ENCODE results near the gene MICALL1.
A peak's percentile ranks its signal among the peaks of the same experiment; 100 is the strongest.
"Not testable (repeated sequence)": the region's sequence is repeated elsewhere in the genome, so short reads cannot be mapped to it uniquely, and the experiment has no call there.

The MICALL1 gene

DNA sequence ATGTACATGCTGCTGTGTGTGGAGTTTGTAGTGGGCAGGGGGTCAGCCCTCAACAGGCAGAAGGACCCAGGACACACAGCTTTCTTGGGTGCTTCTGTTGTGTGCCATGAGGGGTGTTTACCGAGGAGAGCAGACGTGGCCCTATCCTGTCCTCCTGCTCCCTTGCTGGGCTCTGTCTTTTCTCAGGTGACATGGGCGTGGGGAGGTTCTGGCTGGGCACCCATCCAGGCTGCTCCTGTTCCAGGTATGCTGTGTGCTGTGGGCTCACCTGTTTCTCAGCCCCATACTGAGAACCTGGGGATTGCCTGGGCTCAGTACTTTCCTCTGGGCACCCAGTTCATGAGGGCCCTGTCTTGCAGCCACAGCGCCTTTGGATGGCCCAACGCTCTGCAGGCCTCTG is 23.3 kb downstream of the MICALL1 start:
- no peak for DNase-seq

DNA sequence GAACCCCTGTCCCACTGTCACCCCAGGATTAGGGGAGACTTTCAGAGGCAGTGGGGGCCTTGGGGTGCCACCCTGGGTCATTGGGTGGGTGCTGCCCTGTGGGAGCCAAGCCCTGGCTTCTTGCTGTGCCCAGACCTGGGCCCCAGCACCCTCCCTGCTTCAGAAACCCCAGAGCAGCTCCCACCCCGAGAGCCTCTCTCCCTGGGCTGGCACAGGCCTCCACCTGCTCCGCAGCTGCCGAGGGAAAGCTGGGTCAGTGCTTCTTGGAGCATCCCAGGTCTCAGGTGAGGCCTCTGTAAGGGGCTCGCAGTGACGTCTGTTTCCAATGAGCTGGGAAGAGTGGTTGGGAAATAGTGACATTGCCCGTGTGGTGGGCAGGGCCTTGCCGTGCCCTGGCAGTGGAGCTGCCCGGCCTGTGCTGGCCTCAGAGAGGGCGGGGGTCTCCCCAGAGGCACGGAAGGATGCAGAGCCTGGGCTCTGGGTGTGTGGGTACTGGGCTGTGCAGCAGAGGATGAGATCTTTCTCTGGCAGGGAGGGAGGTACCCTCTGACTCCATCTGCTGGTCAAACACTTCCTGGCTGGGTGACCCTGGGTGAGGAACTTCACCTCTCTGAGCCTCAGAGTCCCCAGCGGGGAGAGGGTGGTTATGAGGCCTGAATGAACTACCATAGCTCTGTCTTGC is 24.3 kb downstream of the MICALL1 start:
- peak; percentile 16 for DNase-seq

DNA sequence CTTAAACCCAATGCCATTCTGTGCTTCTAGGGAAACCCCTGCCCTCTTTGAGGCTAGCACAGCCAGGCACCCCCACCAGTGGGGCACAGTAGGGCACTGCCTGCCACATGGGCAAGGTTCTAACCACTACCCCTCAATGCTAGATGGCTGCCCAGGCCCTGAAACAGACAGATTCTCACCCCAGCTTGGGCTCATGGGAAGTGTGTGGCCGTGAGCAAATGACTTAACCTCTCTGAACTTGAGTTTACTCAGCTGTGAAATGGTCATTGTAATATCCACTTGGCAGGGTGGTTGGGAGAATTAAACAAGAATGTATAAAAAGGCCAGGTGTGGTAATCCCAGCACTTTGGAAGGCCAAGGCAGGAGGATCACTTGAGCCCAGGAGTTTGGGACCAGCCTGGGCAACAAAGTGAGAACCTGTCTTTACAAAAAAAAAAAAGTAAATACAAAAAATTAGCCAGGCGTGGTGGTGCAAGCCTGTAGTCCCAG is 24.9 kb downstream of the MICALL1 start:
- no peak for DNase-seq

DNA sequence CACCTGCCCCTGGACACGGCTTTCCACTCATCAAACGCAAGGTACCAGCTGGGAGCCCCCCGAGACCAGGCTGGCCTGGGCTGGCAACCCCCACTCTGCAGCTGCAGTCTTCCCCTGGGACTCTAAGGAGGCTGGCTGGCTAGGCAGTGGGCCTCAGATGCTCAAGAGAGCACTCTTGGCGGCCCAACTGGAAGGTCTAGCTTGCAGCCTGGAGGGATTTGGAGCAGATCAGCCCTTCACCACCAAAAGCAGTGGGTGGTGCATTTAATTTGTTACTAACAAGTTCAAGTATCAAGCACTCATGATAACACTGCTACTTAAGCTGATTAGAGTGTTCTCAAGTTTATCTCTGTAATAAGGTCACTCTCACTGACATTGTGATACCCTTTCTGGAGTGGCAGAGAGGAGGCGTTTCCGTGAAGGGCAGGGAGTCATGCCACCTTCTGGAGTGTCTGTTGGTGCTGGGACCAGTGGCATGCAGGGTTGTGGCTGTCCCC is 25.8 kb downstream of the MICALL1 start:
- DNase-seq: no peak

DNA sequence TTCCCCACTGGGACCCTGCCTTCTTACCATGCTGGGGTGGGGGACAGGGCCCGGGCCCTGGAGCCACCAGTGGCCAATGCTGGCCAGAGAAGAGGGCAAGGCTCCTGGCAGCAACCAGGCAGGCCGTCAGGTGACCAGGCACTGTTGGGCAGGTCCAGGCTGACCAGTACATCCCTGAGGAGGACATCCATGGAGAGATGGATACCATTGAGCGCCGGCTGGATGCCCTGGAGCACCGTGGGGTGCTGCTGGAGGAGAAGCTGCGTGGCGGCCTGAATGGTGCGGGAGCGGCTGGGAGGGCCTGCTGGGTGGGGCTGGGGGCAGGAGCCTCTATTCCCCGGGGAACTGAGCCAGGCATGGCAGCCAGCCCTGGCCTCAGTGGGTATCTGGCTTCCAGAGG is 26.3 kb downstream of the MICALL1 start:
- no peak for DNase-seq

DNA sequence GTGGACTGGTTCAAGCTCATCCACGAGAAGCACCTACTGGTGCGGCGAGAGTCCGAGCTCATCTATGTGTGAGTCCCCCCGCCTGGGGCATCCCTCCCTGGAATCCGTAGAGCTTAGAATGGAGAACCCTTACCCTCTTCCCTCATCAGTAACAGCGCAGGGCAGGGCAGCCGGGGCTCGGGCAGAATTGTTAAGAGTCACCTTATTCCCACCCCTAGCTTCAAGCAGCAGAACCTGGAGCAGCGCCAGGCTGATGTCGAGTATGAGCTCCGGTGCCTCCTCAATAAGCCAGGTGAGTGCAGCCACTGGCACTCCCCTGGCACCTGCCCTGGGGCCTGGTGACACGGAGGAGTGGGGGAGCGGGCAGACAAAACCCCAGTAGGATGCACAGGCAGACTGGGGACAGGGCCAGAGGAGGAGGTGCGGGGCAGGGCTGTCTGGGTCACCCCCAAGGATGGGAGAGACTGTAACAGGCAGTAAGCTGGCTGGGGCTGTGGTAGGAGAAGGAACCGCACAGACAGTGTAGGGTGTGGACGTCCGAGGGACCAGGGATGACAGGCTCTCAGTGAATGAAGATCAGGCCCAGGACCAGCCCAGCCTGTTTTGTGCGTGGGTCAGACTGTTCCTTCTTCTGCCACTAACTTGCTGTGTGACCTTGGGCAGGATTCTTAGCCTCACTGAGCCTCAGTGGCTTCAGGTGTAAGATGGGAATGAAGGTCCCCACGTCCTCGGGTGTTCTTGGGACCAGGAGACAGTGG is 26.9 kb downstream of the MICALL1 start:
- no peak for DNase-seq

DNA sequence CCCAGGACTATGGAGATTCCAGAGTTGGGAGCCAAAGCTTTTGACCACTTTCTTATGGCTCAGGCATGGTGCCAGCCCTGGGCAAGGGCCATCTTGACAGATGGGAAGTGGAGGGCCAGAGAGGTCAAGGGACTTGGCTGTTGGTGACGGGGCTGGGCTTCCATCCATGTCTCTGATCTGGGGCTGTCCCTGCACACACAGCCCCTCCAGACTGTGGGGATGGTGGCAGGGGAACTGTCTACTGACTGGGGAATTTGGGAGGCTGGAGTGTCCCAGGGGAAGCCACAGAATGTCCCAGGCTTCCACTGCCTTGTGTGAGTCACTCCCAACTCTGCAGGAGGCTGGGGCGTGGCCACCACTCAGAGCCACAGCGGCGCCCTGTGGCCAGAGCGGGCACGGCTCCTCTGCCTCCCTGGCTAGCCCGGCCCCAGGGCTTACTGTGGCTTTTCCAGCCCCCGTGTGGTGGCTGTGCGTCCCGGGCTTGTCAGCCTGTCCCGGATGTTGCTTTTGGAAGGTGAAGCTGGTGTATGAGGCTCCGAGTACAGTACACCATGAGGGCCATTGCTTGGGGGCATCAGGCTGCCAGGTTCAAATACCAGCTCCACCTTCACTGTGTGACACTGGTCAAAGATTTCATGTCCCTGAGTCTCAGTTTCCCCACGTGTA is 27.7 kb downstream of the MICALL1 start:
- DNase-seq: peak; percentile 77

DNA sequence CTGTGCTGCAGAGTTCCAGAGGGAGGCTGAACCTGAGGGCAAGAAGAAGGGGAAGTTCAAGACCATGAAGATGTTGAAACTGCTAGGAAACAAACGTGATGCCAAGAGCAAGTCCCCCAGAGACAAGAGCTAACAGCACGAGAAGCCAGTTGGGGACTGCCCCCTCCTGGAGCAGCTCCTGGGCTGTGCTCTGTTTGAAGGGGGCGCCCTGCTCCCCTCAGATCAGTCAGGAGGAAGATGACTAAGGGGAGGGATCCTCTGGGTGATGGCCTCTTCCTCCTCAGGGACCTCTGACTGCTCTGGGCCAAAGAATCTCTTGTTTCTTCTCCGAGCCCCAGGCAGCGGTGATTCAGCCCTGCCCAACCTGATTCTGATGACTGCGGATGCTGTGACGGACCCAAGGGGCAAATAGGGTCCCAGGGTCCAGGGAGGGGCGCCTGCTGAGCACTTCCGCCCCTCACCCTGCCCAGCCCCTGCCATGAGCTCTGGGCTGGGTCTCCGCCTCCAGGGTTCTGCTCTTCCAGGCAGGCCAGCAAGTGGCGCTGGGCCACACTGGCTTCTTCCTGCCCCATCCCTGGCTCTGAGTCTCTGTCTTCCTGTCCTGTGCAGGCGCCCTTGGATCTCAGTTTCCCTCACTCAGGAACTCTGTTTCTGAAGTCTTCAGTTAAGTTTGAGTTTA is 34.7 kb downstream of the MICALL1 start:
- no peak for DNase-seq

DNA sequence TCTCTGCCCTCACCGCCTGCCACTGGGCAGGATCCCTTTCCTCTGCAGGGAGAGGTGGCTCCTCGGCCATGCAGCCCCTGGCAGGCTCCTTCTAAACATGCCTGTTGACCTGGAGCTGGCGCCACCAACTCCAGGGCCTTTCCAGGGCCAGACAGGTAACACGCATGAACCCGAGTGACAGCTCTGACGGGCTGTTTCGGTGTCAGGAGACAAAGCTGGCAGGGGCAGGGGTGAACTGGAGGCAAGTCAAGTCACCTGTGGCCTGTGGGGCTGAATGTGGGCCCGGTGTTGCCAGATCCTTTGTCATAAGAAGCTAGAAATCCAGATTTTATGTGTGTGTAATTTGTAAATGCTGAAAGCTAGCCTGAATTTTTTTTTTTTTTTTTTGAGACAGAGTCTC is 36.0 kb downstream of the MICALL1 start:
- no peak for DNase-seq

DNA sequence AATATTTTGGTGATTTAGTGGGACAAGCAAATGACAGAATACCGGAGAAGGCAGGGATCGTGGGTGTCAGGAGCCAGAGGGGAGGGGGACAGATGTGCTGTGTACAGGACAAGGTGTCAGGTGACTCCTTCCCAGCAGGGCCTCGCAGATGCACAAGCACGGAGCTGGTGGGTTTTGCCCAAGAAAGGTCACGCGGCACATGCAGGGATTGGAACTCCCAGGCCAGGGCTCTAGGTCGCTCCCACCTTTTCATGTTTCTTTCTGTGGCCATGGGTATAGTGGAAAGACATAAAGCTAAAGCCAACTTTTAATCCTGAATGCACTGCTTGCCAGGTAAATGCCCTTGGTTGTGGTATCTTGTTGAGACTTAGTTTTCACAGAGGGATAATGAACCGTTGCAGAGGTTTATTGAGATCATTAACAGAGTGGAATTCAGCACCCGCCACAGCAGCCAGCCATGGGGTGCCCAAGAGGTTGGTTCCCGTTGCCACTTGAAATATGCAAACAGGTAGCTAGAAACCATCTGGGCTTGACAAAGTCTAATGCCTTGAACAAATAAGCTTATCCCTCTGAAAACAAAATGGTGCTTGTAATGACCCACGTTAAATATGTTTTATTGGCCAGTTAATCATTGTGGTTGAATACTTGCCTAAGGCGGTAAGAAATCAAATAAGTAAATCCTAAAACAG is 37.2 kb downstream of the MICALL1 start:
- no peak for DNase-seq

DNA sequence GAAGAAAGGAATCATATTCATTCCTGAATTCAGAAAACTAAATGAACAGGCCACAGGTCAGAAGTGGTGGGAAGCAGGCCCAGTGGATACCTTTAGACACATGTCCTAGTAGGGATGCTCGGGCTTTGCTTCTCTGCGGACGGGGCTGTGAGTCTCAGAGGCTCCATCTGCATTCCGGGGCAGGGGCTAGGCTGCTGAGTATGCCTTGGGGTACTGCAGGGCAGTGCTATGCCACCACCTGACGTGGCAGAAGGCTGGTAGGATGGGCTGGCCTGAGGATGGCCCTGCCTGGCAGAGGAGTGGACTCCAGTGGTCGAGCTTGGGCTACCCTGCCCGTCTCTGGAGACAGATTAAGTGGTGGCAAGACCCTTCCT is 37.7 kb downstream of the MICALL1 start:
- no peak for DNase-seq

DNA sequence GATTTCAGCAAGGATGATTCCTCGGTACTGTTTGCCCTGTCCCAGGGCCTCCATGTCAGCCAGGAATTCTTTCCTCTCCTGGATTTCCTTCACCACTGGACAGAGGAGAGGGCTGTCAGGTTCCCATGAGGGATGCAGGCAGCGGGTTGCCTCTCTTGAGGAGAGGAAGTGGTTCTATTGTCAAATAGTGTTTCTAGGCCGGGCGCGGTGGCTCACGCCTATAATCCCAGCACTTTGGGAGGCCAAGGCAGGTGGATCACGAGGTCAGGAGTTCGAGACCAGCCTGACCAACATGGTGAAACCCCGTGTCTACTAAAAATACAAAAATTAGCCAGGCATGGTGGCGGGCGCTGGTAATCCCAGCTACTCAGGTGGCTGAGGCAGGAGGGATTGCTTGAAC is 38.3 kb downstream of the MICALL1 start:
- DNase-seq: not testable (repeated sequence)

DNA sequence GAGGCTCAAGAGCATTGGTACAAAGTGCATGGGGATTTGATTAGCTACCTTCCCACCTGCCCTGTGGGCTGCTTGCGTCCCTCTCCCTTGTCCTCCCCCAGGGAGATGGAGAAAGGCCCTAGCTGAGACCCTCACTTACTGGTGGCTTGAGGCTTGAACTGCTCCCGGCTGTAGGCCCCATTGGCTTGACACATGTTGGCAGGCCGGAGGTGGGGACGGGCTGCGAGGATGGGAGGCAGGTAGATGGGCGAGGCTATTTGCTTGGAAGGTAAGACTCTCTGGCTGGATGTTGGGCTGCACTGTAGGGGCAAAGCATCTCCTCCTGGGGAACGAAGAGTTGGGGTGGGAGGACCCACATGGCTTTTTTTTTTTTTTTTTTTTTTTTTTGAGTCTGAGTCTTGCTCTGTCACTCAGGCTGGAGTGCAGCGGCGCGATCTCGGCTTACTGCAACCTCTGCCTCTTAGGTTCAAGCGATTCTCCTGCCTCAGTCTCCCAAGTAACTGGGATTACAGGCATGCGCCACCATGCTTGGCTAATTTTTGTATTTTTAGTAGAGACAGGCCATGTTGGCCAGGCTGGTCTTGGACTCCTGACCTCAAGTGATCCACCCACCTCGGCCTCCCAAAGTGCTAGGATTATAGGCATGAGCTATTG is 41.2 kb downstream of the MICALL1 start:
- not testable (repeated sequence) for DNase-seq

DNA sequence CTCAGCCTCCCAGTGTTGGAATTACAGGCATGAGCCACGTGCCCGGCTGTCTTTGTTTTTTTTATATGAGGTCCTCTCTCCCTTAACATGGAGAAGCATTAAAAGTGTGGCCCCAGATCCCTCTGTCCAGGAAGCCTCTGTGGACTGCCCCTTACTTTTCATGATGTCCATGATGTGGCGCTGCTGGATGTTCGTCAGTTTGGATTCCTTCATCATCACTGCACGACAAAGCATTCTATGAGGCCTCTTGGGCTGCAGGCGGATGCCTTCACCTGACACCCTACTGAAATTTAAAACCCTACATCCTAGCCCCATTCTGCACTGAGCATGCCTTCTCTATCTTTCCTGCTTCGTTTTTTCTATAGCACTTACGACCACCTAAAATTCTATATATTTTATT is 45.2 kb downstream of the MICALL1 start:
- DNase-seq: no peak

DNA sequence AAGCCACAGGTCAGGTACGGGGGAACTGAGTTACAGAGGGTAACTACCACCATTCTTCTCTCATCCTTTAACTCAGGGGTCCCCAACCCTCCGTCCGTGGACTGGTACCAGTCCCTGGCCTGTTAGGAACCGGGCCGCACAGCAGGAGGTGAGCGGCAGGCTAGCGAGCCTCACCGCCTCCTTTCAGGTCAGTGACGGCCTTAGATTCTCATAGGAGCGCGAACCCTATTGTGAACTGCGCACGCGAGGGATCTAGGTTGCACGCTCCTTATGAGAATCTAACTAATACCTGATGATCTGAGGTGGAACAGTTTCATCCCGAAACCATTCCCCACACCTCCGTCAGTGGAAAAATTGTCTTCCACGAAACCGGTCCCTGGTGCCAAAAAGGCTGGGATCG is 46.5 kb downstream of the MICALL1 start:
- DNase-seq: not testable (repeated sequence)

DNA sequence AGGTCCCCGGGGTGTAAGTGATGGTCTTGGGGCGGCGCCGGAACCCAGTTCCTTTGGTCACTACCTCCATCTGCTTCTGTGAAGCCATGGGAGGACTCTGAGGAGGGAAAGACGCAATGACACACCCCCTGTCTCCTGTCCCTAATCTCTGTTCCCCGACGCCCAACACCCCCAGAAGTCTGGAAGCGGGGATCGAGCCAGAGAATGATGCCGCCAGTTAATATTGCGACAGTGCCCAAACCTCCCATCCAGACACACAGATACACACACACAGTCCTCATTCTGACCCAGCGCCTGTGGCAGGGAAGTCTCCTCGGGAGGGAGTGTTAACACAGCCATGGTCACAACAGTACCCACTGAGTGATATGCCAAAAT is 47.0 kb downstream of the MICALL1 start:
- DNase-seq: no peak

DNA sequence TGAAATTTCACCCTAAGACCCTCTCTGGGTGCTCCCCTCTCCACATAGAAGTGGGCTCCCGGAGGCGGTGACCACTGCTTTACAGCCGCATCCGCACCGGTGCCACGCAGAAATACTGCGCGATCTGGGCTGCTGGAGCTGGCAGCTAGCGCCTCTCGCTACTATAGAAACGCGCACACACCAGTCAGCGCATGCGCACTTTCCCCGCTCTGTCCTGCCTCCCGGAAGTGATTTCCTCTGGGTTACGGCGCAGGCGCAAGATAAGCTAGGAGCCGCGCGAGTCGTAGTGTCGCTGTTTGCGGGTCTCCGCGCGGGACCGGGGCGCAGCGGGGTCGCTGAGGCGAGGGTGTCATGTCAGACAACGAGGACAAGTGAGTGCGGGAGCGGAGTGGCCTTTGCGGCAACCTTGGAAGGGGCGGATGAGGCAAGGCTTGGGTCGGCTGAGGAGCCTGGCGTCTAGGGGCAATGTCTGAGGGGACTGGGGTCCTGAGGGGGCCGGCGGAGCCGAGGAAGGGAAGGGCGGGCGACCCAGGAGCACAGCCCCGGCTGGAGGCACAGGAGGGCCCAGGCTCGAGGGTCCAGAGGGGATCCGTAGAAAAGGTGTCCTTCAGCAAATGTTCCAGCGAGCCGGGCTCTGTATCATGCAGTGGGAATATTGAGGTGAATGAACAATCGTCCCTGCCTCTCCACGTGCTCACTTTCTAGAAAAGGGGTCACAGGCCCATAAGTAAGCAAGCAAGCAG is 47.5 kb downstream of the MICALL1 start, which contains the start of the genes C22orf23 and POLR2F:
C22orf23 (minus strand) TSS at position 165 of the 743 bp plus-strand sequence. CDS start 452 bp downstream, outside the sequence.
POLR2F (plus strand) TSS at position 263 of the 743 bp plus-strand sequence; CDS start at position 352, 89 bp downstream.
- peak; percentile 96 for DNase-seq

DNA sequence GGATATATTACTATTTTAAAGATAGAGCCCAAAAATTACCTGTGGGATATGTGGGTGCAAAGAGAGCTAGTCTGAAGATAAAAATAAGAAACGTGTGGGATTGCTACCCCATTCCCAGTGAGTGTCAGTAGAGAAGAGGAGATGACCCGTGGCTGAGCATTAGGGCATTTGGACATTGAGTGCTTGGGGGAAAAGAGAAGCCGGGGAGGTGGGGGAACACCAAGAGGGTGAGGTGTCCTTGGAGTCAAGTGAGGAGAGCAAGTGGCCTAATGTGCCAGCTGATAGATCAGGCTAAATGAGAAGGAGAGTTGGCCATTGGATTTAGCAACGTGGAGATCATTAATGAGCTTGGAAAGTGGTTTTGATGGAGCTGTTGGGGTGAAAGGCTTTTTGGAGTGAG is 48.6 kb downstream of the MICALL1 start:
- DNase-seq: no peak

DNA sequence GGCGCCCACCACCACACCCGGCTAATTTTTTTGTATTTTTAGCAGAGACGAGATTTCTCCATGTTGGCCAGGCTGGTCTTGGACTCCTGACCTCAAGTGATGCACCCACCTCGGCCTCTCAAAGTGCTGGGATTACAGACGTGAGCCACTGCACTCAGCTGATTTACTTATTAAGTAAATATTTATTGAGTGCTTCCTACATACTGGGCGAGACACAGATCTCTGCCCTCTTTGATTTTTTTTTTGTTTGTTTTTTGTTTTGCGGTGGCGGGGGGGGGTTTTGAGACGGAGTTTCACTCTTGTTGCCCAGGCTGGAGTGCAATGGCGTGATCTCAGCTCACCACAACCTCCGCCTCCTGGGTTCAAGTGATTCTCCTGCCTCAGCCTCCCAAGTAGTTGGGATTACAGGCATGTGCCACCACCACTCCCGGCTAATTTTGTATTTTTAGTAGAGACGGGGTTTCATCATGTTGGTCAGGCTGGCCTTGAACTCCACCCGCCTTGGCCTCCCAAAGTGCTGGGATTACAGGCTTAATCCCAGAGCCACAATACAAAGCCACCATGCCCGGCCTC is 49.8 kb downstream of the MICALL1 start:
- not testable (repeated sequence) for DNase-seq

DNA sequence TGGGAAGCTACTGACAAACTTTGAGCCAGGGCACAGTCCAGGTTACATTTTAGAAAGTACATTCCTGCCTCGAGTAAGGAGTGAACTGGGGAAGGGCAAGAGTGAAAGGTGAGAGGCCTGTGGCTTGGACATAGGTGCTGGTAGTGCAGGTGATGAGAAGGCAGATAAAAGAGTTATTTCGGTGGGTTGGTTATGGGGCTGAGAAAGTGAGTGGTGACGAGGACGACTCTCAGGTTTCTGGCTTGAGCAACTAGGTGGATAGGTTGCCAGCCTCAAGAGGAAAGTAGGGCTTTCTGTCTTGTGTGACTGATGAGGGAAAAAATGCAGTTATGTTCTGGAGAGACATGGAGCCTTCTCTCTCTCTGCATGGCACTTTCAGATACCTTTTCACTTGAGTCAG is 51.1 kb downstream of the MICALL1 start:
- DNase-seq: no peak

Data from CD4-positive, alpha-beta T cell treated with Interferon gamma for 1 hour (primary cell).